ENCODE measurements around the gene CHRD. TPM values are rescaled to one million over a fixed set of nuclear protein-coding genes. Genes with fewer than 3 reads are reported as not detected.

The CHRD gene
- total and polyA plus RNA-seq, 9 of the 15 experiments (the other 6 are each of a cell fraction or from before 2014, with no cell fraction given): 0.11 to 1.3 (median 0.59) TPM; not detected in 3

- no peak for TF ChIP-seq ID3 (CRISPR knock-in tag; IDR thresholded peaks at IDR 0.05)
- TF ChIP-seq ID3 (tag; IDR thresholded peaks at IDR 0.05): no peak
- TF ChIP-seq TRIM24 (IDR thresholded peaks at IDR 0.05): no peak
- no peak for TF ChIP-seq PTRF (tag; IDR thresholded peaks at IDR 0.05)
- no peak for TF ChIP-seq ZNF583 (CRISPR knock-in tag; IDR thresholded peaks at IDR 0.05)
- no peak for TF ChIP-seq IRF9 (tag; IDR thresholded peaks at IDR 0.05)
- TF ChIP-seq NFIC (IDR thresholded peaks at IDR 0.05): 0 out of 2 replicates have a peak, but pooled peaks have one; percentile 13
- TF ChIP-seq USF2 (CRISPR knock-in tag; IDR thresholded peaks at IDR 0.05): peak; percentile 28; the same call in 1 of the 2 replicates
- TF ChIP-seq ZNF79 (CRISPR knock-in tag; IDR thresholded peaks at IDR 0.05; ENCODE audit: low read depth): no peak
- no peak for TF ChIP-seq ATF7 (IDR thresholded peaks at IDR 0.05)
- TF ChIP-seq CREB1 (IDR thresholded peaks at IDR 0.05): no peak
- TF ChIP-seq CREB1 (CRISPR knock-in tag; IDR thresholded peaks at IDR 0.05): no peak
- TF ChIP-seq PCBP1 (IDR thresholded peaks at IDR 0.05; ENCODE audit: low read depth, low read length, poor library complexity, severe bottlenecking): no peak
- no peak for TF ChIP-seq ESRRA (IDR thresholded peaks at IDR 0.05; ENCODE audit: borderline replicate concordance, low read depth)
- TF ChIP-seq ZNF668 (CRISPR knock-in tag; IDR thresholded peaks at IDR 0.05): no peak
- TF ChIP-seq ZKSCAN1 (IDR thresholded peaks at IDR 0.05; ENCODE audit: low read depth, low read length): no peak
- no peak for TF ChIP-seq ARID4B (CRISPR knock-in tag; IDR thresholded peaks at IDR 0.05)
- TF ChIP-seq DACH1 (IDR thresholded peaks at IDR 0.05; ENCODE audit: partially characterized antibody): no peak
- no peak for TF ChIP-seq RBM25 (IDR thresholded peaks at IDR 0.05; ENCODE audit: low read depth, low read length, severe bottlenecking)
- TF ChIP-seq L3MBTL2 (IDR thresholded peaks at IDR 0.05): peak; percentile 32; the same call in 1 of the 2 replicates
- peak; percentile 62 to 89 for TF ChIP-seq RAD21 (CRISPR knock-in tag; conservative IDR thresholded peaks at IDR 0.05 in 1 of 2, IDR thresholded peaks at IDR 0.05 in 1 of 2)
- no peak for TF ChIP-seq KLF1 (tag; IDR thresholded peaks at IDR 0.05)
Measured at GRCh38 chr3:184417619-184418327, 37.9 kb downstream of the CHRD start (continued).

All from K562 (cell line).